HG03097 (cell line): ENCODE results near the gene POLA2.
"Not testable (repeated sequence)": the region's sequence is repeated elsewhere in the genome, so short reads cannot be mapped to it uniquely, and the experiment has no call there.

Source experiments
- ATAC-seq: cut with Tn5 transposase; IDR thresholded peaks from one replicate; pipeline ENCODE4 v1.9.1; 2021; ENCODE audit not compliant: unreplicated experiment, low FRiP score

POLA2 gene

GRCh38 chr11:65241134-65241533 lies 20.6 kb upstream of the POLA2 start:
- ATAC-seq: no peak

GRCh38 chr11:65241692-65242091 lies 20.1 kb upstream of the POLA2 start:
- no peak for ATAC-seq

DNA sequence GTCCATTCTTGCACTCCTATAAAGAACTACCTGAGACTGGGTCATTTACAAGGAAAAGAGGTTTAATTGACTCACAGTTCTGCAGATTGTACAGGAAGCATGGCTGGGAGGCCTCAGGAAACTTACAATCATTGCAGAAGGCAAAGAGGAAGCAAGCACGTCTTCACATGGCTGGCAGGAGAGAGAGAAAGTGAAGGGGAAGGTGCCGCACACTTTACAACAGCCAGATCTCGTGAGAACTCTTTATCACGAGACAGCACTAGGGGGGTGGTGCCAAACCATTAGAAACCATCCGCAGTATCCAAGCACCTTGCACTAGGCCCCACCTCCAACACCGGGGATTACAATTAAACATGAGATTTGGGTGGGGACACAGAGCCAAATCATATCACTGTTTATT lies 19.4 kb upstream of the POLA2 start:
- ATAC-seq: no peak

DNA sequence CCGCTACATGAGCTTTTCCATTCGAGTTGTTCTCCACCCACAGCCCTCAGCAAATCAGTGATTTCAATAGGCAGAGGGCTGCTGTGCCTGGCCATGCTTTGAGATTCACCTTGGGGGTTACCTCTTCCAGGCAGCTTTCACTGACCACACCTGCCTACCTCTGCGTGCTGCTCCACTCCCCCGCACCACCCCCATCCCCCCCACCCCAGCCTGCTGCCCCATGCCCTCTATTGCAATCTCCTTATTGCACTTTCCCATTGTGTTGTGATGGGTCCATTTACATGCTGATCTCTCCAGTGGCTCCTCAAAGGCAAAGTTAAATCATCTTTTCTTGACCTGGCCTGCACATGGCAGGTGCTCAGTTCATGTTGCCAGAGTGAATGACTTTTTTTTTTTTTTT lies 18.0 kb upstream of the POLA2 start:
- ATAC-seq: no peak

- ATAC-seq: not testable (repeated sequence)
These were observed 16.7 kb upstream of the POLA2 start for GRCh38 chr11:65245046-65245445.

- no peak for ATAC-seq
These were observed 15.3 kb upstream of the POLA2 start for GRCh38 chr11:65246506-65246905.

DNA sequence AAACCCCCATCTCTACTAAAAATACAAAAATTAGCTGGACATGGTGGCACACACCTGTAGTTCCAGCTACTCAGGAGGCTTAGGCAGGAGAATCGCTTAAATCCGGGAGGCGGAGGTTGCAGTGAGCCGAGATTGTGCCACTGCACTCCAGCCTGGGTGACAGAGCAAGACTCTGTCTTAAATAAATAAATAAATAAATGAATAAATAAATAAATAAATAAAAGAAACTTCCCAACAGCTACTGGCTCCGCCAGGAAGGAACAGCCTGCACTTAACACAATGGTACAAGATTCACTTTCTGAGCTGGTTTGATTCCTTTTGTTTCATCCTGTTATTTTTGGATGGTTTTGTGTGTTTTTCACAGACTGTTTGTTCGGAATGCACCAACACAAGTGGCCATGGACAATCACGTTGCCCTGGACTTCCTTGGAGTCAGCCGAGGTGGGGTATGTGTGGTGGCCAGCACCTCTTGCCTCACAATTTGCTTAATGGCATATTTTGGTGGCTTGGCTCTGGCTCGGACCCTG lies 13.5 kb upstream of the POLA2 start:
- not testable (repeated sequence) for ATAC-seq

GRCh38 chr11:65251476-65251875 lies 10.3 kb upstream of the POLA2 start:
- no peak for ATAC-seq

GRCh38 chr11:65254724-65255123 lies 7.0 kb upstream of the POLA2 start:
- ATAC-seq: no peak

GRCh38 chr11:65258988-65259387 lies 2.8 kb upstream of the POLA2 start:
- no peak for ATAC-seq

- no peak for ATAC-seq
These were observed 1.5 kb upstream of the POLA2 start for GRCh38 chr11:65260302-65260701.

GRCh38 chr11:65260756-65261590 lies 789 bp upstream of the POLA2 start:
- ATAC-seq: no peak

DNA sequence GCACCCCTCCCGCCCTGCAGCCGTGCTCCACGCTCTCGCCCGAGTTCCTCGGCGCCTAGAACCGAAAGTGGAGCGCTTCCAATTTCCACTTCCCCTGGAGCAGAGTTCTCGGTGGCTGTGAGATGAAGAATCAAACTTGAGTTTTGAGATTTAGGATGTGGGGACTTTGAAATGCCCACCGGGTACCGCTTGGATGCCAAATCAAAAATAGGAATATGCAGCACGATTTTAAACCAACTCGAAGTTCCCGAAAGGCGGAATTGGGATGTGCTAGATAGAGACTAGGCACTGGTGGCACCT lies 569 bp downstream of the POLA2 start:
- no peak for ATAC-seq

DNA sequence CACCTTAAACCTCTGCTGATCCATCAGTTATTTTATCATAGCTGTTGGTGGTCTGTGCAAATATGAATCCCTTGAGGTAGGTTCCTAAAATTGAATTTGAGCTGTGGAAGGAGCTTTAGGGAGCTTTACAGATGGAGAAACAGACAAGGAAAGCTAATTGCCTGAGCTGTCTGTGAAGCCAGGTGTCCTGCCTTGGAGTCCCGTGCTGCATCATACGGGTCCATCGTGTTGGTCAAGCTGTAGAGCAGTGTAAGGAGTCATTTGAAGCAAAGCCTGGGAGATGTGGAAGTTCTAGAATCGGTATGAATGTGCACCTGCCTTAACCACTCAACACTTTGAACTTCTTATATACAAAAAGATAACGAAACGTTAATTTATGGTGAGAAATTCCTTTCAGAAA lies 1.0 kb downstream of the POLA2 start:
- ATAC-seq: no peak

- ATAC-seq: not testable (repeated sequence)
These were observed 3.0 kb downstream of the POLA2 start for GRCh38 chr11:65264747-65265146.

DNA sequence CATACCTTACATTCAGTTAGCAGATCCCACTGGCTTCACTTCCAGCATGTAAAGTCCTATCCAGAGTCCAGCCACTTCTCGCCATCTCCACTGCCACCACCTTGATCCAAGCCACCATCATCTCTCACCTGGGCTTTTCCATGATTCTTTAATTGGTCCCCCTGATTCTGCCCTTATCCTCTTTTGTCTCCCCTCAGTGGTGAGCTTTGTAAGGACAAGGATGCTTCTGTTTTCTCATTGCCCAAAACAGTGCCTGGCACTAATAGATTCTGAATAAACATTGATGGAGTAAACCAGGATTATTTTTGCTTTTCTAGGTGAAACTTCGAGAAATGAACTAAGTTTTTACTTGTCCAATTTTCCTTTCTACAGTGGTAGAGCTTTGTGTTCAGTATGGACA lies 4.4 kb downstream of the POLA2 start:
- no peak for ATAC-seq

DNA sequence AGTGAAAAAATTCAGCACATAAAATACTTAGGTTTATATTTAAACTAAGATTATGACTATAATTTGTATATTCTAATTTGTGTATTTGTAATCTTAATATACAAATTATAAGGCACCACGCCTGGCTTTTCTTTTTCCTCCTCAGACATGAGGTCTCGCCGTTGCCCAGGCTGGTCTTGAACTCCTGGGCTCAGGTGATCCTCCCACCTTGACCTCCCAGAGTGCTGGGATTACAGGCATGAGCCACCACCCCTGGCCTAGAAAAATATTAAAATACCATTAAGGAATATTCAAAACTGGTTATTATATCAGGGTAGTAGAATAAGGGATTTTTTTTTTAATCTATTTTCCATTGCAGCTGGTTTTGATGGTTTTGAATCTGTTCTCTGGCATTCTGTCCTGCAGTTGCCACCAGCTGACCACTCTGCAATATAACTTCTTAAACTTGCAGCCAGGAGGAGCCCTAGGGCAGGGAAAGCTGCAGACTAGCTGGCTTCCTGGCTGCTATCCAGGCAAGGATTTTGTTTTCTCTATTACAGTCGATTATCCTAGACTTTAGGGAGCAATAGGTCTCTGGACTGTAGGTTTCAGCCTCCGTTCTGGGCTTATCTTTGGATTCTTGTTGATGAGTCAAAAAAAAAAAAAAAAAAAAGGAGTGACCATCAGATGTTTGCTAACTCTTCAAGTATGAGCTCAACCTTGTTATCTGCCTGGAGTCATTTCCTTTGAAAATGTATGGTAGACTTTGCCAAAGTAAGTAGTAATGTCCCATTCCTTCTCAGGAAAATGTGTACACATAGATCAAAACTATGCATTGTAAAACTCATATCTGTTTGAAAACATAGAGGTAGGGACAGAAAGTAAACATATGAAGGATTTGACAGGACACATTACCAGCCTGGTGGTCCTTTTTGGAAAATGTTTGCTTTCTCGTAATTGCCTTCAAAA lies 13.2 kb downstream of the POLA2 start:
- no peak for ATAC-seq

- ATAC-seq: no peak
These were observed 14.1 kb downstream of the POLA2 start for GRCh38 chr11:65275906-65276305.

- no peak for ATAC-seq
These were observed 16.0 kb downstream of the POLA2 start for GRCh38 chr11:65277631-65278277.

- no peak for ATAC-seq
These were observed 16.6 kb downstream of the POLA2 start for GRCh38 chr11:65278356-65278755.

DNA sequence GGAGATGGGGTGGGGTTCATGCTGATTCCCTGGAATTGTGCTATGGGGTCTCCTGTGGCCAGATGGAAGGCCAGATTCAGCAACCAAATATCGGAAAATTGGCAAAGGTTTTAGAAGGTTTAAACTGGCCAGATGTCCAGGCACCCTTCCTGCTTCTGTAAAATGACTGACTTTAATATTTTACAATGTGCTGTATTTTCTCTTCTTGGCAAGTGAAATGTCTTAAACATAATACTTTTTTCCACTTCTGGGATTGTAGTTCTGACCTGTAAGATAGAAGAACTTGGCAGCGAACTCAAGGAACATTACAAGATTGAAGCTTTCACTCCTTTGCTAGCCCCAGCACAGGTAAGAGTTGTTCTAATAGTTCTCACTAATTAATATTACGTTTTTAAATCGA lies 17.5 kb downstream of the POLA2 start:
- ATAC-seq: no peak
